Esophagus squamous epithelium (tissue), 4 donors: ENCODE measurements around the gene SLC51A.

ENCODE experiments used
- POLR2A ChIP-seq, 4 donors: fragments of 450-650 bp; IDR thresholded peaks; one replicate each; pipeline ENCODE4 v1.6.1; 2017; ENCODE audit warnings: antibody characterized with exemption in 4 of 4, mild to moderate bottlenecking in 4 of 4, moderate library complexity in 3 of 4
- TF ChIP-seq, protein P1 (sequence below), 6 experiments: fragments of 450-650 bp in 4 of 6; fragments of 200-600 bp in 2 of 6; sonication (generic) in 2 of 6; IDR thresholded peaks; one replicate each; pipeline ENCODE4 v1.5.1; 2016 to 2019; ENCODE audit warnings: antibody characterized with exemption in 6 of 6, mild to moderate bottlenecking in 4 of 6, moderate library complexity in 4 of 6

DNA sequence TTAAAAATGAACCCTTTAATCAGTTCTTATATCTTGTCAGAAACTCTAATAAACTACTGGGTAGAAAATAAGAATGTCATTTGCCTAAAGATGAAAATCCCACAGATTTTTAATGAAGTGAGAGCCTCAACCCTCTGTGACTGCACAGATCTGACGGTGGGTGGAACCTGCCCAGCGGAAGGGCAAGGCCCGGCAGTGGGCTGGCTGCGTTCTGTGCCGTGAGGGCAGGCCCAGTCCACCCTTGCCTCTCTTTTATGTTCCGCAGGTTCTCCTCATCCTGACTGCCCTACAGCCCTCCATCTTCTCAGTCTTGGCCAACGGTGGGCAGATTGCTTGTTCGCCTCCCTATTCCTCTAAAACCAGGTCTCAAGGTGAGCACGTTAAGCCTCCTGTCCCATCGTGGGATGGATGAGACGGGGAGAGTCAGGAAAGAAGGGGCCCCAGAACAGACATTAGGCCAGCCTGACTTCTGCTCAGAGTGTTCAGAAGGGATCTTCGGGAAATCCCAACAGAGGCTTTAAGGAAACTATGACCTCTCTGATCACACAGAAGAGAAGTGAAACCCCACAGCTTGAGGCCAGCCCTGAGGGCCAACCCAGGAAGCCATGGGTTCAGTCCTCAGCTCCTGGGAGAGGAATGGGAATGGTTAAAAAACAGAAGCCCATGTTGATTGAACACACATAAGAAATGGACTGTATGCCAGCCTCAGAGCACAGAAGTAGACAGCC lies 16.0 kb downstream of the SLC51A start:
- TF ChIP-seq, protein P1, sequence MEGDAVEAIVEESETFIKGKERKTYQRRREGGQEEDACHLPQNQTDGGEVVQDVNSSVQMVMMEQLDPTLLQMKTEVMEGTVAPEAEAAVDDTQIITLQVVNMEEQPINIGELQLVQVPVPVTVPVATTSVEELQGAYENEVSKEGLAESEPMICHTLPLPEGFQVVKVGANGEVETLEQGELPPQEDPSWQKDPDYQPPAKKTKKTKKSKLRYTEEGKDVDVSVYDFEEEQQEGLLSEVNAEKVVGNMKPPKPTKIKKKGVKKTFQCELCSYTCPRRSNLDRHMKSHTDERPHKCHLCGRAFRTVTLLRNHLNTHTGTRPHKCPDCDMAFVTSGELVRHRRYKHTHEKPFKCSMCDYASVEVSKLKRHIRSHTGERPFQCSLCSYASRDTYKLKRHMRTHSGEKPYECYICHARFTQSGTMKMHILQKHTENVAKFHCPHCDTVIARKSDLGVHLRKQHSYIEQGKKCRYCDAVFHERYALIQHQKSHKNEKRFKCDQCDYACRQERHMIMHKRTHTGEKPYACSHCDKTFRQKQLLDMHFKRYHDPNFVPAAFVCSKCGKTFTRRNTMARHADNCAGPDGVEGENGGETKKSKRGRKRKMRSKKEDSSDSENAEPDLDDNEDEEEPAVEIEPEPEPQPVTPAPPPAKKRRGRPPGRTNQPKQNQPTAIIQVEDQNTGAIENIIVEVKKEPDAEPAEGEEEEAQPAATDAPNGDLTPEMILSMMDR (IDR thresholded peaks at IDR 0.05) = no peak
- no peak for TF ChIP-seq POLR2A (IDR thresholded peaks at IDR 0.05)
